ENCODE results near the gene JAZF1.

DNA sequence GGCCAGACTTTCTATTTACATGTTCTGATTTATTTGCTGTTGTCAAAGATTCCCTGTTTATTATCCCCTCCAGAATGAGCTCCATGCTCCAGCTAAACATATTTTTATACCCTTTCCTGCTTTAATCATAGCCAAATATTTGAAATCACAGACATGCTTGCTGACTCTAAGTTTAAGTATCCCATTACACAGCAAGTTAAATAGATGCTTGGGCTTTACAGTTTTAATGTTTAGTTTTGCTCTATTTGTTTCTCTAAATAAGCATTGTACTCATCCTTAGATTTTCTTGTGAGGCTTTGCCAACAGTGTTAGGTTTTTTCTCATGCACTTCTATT lies 243.9 kb downstream of the JAZF1 start:
- TF ChIP-seq GTF2F1 (IDR thresholded peaks at IDR 0.05; ENCODE audit: low read depth, low read length) (no peak), IRF2 (CRISPR knock-in tag; IDR thresholded peaks at IDR 0.05) (no peak), TOE1 (IDR thresholded peaks at IDR 0.05; ENCODE audit: borderline replicate concordance) (no peak), TOE1 (CRISPR knock-in tag; IDR thresholded peaks at IDR 0.05; ENCODE audit: borderline replicate concordance, low read depth) (no peak), TBP (optimal IDR thresholded peaks at IDR 0.05; ENCODE audit: low read depth, low read length) (no peak), CBX5 (IDR thresholded peaks at IDR 0.05; ENCODE audit: borderline replicate concordance, low read depth) (no peak), PRMT5 (CRISPR knock-in tag; IDR thresholded peaks at IDR 0.05) (no peak), POLR2AphosphoS5 (IDR thresholded peaks at IDR 0.05; ENCODE audit: control insufficient read depth, insufficient read depth, low read depth, low read length) (no peak), NFIC (IDR thresholded peaks at IDR 0.05) (no peak), CREB1 (IDR thresholded peaks at IDR 0.05) (no peak), CREB1 (CRISPR knock-in tag; IDR thresholded peaks at IDR 0.05) (no peak)
- TF ChIP-seq, protein P1, sequence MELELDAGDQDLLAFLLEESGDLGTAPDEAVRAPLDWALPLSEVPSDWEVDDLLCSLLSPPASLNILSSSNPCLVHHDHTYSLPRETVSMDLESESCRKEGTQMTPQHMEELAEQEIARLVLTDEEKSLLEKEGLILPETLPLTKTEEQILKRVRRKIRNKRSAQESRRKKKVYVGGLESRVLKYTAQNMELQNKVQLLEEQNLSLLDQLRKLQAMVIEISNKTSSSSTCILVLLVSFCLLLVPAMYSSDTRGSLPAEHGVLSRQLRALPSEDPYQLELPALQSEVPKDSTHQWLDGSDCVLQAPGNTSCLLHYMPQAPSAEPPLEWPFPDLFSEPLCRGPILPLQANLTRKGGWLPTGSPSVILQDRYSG (tag; conservative IDR thresholded peaks at IDR 0.05; ENCODE audit: low read depth) = no peak
- TF ChIP-seq, protein P2, sequence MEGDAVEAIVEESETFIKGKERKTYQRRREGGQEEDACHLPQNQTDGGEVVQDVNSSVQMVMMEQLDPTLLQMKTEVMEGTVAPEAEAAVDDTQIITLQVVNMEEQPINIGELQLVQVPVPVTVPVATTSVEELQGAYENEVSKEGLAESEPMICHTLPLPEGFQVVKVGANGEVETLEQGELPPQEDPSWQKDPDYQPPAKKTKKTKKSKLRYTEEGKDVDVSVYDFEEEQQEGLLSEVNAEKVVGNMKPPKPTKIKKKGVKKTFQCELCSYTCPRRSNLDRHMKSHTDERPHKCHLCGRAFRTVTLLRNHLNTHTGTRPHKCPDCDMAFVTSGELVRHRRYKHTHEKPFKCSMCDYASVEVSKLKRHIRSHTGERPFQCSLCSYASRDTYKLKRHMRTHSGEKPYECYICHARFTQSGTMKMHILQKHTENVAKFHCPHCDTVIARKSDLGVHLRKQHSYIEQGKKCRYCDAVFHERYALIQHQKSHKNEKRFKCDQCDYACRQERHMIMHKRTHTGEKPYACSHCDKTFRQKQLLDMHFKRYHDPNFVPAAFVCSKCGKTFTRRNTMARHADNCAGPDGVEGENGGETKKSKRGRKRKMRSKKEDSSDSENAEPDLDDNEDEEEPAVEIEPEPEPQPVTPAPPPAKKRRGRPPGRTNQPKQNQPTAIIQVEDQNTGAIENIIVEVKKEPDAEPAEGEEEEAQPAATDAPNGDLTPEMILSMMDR (IDR thresholded peaks at IDR 0.05 in 2 of 3, conservative IDR thresholded peaks at IDR 0.05 in 1 of 3; ENCODE audit: insufficient read depth in 2 of 3, low read depth in 1 of 3, low read length in 3 of 3) = no peak

All from K562 (cell line).